SK-N-MC (cell line): ENCODE results near the gene TUBAL3.

Experiments used
- EZH2 ChIP-seq: fragments of 200-600 bp; sonication (generic); IDR thresholded peaks from one replicate; pipeline ENCODE4 v1.6.1; 2017; ENCODE audit warnings: antibody characterized with exemption
- POLR2AphosphoS5 ChIP-seq: IDR thresholded peaks from 2 replicates; pipeline ENCODE4 v1.6.1; 2012; ENCODE audit warnings: mild to moderate bottlenecking, low read depth, low read length, borderline replicate concordance

GRCh38 chr10:5416981-5417380 lies 12.4 kb upstream of the TUBAL3 start:
- no peak for TF ChIP-seq POLR2AphosphoS5
- TF ChIP-seq EZH2, result no peak
